H9 (cell line): Measurements from ENCODE around the gene TTYH2. TPM values are rescaled to one million over a fixed set of nuclear protein-coding genes. Genes with fewer than 3 reads are reported as not detected.
A peak's percentile ranks its signal among the peaks of the same experiment; 100 is the strongest.

Experiments
- DNase-seq: peaks from one replicate; pipeline ENCODE4 v3.0.0-alpha.2; 2017
- H2AFZ ChIP-seq: one replicate; pipeline ENCODE4 v1.6.1; 2013; ENCODE audit warnings: mild to moderate bottlenecking, low read length, control low read depth, moderate library complexity
- H2AK5ac ChIP-seq: 2 replicates; pipeline ENCODE4 v1.6.1; 2013; ENCODE audit warnings: low read length, control low read depth, mixed read lengths; ENCODE audit not compliant: insufficient read length
- H2BK120ac ChIP-seq: one replicate; pipeline ENCODE4 v1.6.1; 2013; ENCODE audit warnings: low read depth, mild to moderate bottlenecking, low read length, control low read depth, inconsistent platforms; ENCODE audit not compliant: poor library complexity, severe bottlenecking
- H2BK12ac ChIP-seq: 2 replicates; pipeline ENCODE4 v1.6.1; 2013; ENCODE audit warnings: low read length, control low read depth, mixed read lengths, low read depth; ENCODE audit not compliant: insufficient read length
- H2BK15ac ChIP-seq: 2 replicates; pipeline ENCODE4 v1.6.1; 2013; ENCODE audit warnings: low read depth, low read length, control low read depth
- H2BK20ac ChIP-seq: one replicate; pipeline ENCODE4 v1.6.1; 2013; ENCODE audit warnings: low read depth, mild to moderate bottlenecking, low read length, control low read depth, inconsistent platforms; ENCODE audit not compliant: poor library complexity, severe bottlenecking
- H2BK5ac ChIP-seq: 2 replicates; pipeline ENCODE4 v1.6.1; 2013; ENCODE audit warnings: low read length, control low read depth, mixed read lengths; ENCODE audit not compliant: insufficient read length
- H3K14ac ChIP-seq: 2 replicates; pipeline ENCODE4 v1.6.1; 2013; ENCODE audit warnings: low read length, control low read depth; ENCODE audit not compliant: insufficient read depth
- H3K18ac ChIP-seq: 2 replicates; pipeline ENCODE4 v1.6.1; 2013; ENCODE audit warnings: low read depth, mild to moderate bottlenecking, mixed read lengths, low read length, control low read depth; ENCODE audit not compliant: insufficient read length
- H3K23ac ChIP-seq: 2 replicates; pipeline ENCODE4 v1.6.1; 2013; ENCODE audit warnings: low read length, control low read depth, mixed read lengths, low read depth; ENCODE audit not compliant: insufficient read length
- H3K23me2 ChIP-seq: 2 replicates; pipeline ENCODE4 v1.6.1; 2013; ENCODE audit warnings: low read depth, mild to moderate bottlenecking, mixed read lengths, low read length, control low read depth; ENCODE audit not compliant: insufficient read length, poor library complexity, severe bottlenecking
- H3K27ac ChIP-seq: 2 replicates; pipeline ENCODE4 v1.5.1; 2013; ENCODE audit warnings: low read length, control low read depth, mixed read lengths, low read depth; ENCODE audit not compliant: insufficient read length
- H3K27me3 ChIP-seq: 2 replicates; pipeline ENCODE4 v1.6.1; 2013; ENCODE audit warnings: low read length, control low read depth, inconsistent platforms; ENCODE audit not compliant: insufficient read depth
- H3K4ac ChIP-seq: 2 replicates; pipeline ENCODE4 v1.6.1; 2013; ENCODE audit warnings: low read depth, mild to moderate bottlenecking, control low read depth, inconsistent platforms, low read length, moderate library complexity
- H3K4me1 ChIP-seq: 2 replicates; pipeline ENCODE4 v1.6.1; 2013; ENCODE audit warnings: low read length, control low read depth, inconsistent platforms; ENCODE audit not compliant: insufficient read depth
- H3K4me2 ChIP-seq: 2 replicates; pipeline ENCODE4 v1.6.1; 2013; ENCODE audit warnings: low read length, control low read depth, mixed read lengths; ENCODE audit not compliant: insufficient read length, insufficient read depth
- H3K56ac ChIP-seq: 2 replicates; pipeline ENCODE4 v1.6.1; 2013; ENCODE audit warnings: low read depth, mild to moderate bottlenecking, mixed read lengths, low read length, control low read depth; ENCODE audit not compliant: insufficient read length
- H3K79me1 ChIP-seq: 2 replicates; pipeline ENCODE4 v1.6.1; 2013; ENCODE audit warnings: low read depth, mild to moderate bottlenecking, moderate library complexity, low read length, control low read depth, inconsistent platforms; ENCODE audit not compliant: insufficient read depth, poor library complexity, severe bottlenecking
- H3K79me2 ChIP-seq: 2 replicates; pipeline ENCODE4 v1.6.1; 2013; ENCODE audit warnings: low read length, control low read depth, inconsistent platforms; ENCODE audit not compliant: insufficient read depth
- H3K9ac ChIP-seq: 2 replicates; pipeline ENCODE4 v1.6.1; 2013; ENCODE audit warnings: low read length, control low read depth, mixed read lengths; ENCODE audit not compliant: insufficient read length; ENCODE audit errors: extremely low read depth
- H3K9me3 ChIP-seq: one replicate; pipeline ENCODE4 v1.6.1; 2013; ENCODE audit warnings: low read depth, low read length, inconsistent platforms; ENCODE audit not compliant: control insufficient read depth
- H3T11ph ChIP-seq: one replicate; pipeline ENCODE4 v1.6.1; 2013; ENCODE audit warnings: mild to moderate bottlenecking, low read length, control low read depth, inconsistent platforms
- H4K20me1 ChIP-seq: one replicate; pipeline ENCODE4 v1.6.1; 2013; ENCODE audit not compliant: control insufficient read depth, insufficient read length, insufficient read depth
- H4K5ac ChIP-seq: 2 replicates; pipeline ENCODE4 v1.6.1; 2013; ENCODE audit warnings: low read depth, mild to moderate bottlenecking, mixed read lengths, low read length, control low read depth; ENCODE audit not compliant: insufficient read length
- H4K8ac ChIP-seq: replicated peaks from 2 replicates; pipeline ENCODE4 v1.6.1; 2013; ENCODE audit warnings: low read length, control low read depth, mixed read lengths, low read depth; ENCODE audit not compliant: insufficient read length
- H4K91ac ChIP-seq: 2 replicates; pipeline ENCODE4 v1.6.1; 2013; ENCODE audit warnings: low read depth, mild to moderate bottlenecking, moderate library complexity, mixed read lengths, low read length, control low read depth; ENCODE audit not compliant: insufficient read length
- H3K27ac Mint-ChIP-seq, 3 experiments: 2 replicates in 2 of 3; 3 replicates in 1 of 3; pipeline ENCODE4 v1.8.0; 2020 to 2021; ENCODE audit warnings: mixed read lengths in 3 of 3, mild to moderate bottlenecking in 1 of 3, moderate library complexity in 1 of 3
- H3K27me3 Mint-ChIP-seq: 2 replicates; pipeline ENCODE4 v1.8.0; 2021; ENCODE audit warnings: low read depth, mild to moderate bottlenecking, moderate library complexity, mixed read lengths
- H3K36me3 Mint-ChIP-seq, 3 experiments: 2 replicates in 2 of 3; 3 replicates in 1 of 3; pipeline ENCODE4 v1.8.0; 2020 to 2021; ENCODE audit warnings: low read depth in 3 of 3, mixed read lengths in 3 of 3; ENCODE audit not compliant: insufficient read depth in 1 of 3
- H3K4me1 Mint-ChIP-seq, 2 experiments: 2 replicates each; pipeline ENCODE4 v1.8.0; 2020; ENCODE audit warnings: mixed read lengths in 2 of 2
- H3K4me3 Mint-ChIP-seq, 2 experiments: 2 replicates in 1 of 2; 3 replicates in 1 of 2; pipeline ENCODE4 v1.8.0; 2020 to 2021; ENCODE audit warnings: mild to moderate bottlenecking in 2 of 2, mixed read lengths in 2 of 2, moderate library complexity in 1 of 2
- H3K9me3 Mint-ChIP-seq, 2 experiments: 2 replicates in 1 of 2; 3 replicates in 1 of 2; pipeline ENCODE4 v1.8.0; 2020; ENCODE audit warnings: mild to moderate bottlenecking in 2 of 2, mixed read lengths in 2 of 2, moderate library complexity in 1 of 2
- CTCF ChIP-seq: fragments of 200-600 bp; sonication (generic); conservative IDR thresholded peaks from 3 replicates; pipeline ENCODE4 v1.8.0; 2021; ENCODE audit warnings: antibody characterized with exemption, mild to moderate bottlenecking
- WGBS: extraction: QIAGEN DNeasy Blood & Tissue Kit; methylation state at CpG from one replicate; pipeline ENCODE4 v1.1.7; 2013; ENCODE audit warnings: missing lambda C conversion rate, low lambda C conversion rate, mixed read lengths; ENCODE audit not compliant: insufficient read length; ENCODE audit errors: extremely low coverage; 5-methylcytosine and 5-hydroxymethylcytosine counted together
- total RNA-seq: library from RNA; stranded (reverse); gene quantifications from 2 replicates; pipeline ENCODE4 v1.2.1, GENCODE V29; 2021

TTYH2 gene
- total RNA-seq, 1 experiment from 2014 or later = 1.6 TPM

DNA sequence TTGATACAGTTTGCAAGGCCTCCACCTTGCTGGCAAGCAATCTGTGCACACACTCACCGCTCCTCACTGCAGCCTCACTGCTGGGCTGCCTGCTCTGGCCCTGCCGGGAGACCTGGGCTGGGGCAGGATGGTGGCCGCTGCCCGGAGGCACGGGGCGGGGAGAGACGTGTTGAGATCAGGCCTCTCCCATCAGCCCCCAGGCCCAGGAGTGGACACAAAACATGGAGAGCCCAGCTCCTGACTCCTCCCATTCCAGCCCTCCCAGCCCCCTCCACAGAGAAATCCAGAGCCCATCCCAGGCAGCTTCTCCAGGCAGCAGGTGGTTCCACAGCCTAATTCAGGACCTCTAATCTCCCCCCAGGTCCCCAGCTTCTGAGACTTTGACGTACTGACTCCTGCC, 33.0 kb upstream of the TTYH2 start:
- Histone ChIP-seq H3K9ac (no peak overlapping the region), H3K4me2 (no peak overlapping the region), H3K14ac (no peak overlapping the region), H4K5ac (no peak overlapping the region), H2BK5ac (no peak overlapping the region), H2AFZ (no peak overlapping the region), H3K27ac (no peak overlapping the region), H3K56ac (no peak overlapping the region), H4K91ac (no peak overlapping the region), H3T11ph (no peak overlapping the region), H2BK12ac (no peak overlapping the region), H3K4me1 (no peaks in the 10 kb centered on the region; the same call in 1 of the 2 replicates), H2BK120ac (no peak overlapping the region), H3K27me3 (no peaks in the 10 kb centered on the region), H3K23ac (no peak overlapping the region), H2AK5ac (no peak overlapping the region), H3K4ac (no peak overlapping the region), H4K8ac (no peak overlapping the region), H4K20me1 (no peaks in the 10 kb centered on the region), H3K79me2 (no peaks in the 10 kb centered on the region), H3K18ac (no peak overlapping the region), H2BK15ac (no peak overlapping the region), H3K9me3 (no peaks in the 10 kb centered on the region), H3K23me2 (no peaks in the 10 kb centered on the region), H2BK20ac (no peak overlapping the region), H3K79me1 (no peaks in the 10 kb centered on the region)
- Mint-ChIP-seq H3K36me3 (no peaks in the 10 kb centered on the region), H3K9me3 (no peaks in the 10 kb centered on the region; a peak in 3 of 5 replicates), H3K27ac (no peak overlapping the region), H3K4me1 (peaks cover 8 to 36% of the 10 kb centered on the region in 2 experiments), H3K4me3 (no peak overlapping the region), H3K27me3 (peaks cover 11% of the 10 kb centered on the region)
- WGBS = no CpG with 5 or more reads among the region's 8 CpGs
- DNase-seq = peak; percentile 50
- no peak for TF ChIP-seq CTCF
